ENCODE results near the gene OPA3.

The OPA3 gene

DNA sequence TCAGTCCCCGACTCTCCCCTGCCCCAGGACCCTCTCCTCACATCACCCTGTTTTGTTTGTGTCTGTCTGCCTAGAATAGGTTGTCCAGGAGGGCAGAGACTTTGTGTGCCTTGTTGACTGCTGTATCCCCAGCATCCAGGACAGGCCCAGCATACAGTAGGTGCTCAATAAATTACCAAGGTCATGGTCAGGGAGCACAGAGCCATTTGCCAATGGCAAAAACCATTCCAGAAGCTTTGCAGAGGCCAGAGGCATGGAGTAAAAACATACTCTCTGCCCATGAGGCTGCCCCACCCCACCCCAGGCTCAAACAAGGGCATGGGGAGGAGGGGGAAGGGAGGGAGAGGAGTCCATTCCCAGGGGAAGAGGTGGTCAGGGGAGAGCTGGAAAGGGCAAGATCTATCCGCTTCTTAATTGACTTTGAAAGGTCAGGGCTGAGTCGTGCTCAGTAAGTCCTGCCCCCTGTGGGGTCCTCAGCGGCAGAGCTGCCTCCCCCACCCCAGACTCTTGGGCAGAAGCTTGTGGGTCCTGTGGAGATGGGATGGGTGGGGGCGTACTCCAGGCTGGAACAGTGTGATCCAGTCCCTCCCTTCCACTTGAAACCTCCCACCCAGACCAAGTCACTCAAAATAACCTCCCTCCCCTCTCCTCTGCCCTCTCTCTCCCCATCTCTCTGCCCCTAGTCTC lies 13.0 kb upstream of the OPA3 start:
- DNase-seq = no peak

DNA sequence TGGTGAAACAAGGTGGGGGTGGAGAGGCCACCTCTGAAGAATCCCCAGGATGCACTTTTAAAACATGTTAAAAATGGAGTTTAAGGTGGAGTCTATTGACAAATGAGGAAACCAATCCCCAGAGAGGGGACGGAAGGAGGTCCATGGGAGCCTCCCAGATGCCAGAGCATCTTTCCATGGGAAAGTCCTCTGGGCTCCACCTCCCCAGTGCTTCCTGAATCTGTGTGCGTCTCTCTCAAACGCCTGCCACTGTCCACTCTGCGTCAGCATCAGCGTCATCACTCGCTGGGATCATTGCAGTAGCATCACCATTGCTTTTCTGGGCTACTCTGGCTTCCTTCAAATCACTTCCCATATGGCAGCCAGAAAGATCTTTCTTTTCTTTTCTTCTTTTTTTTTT lies 11.2 kb upstream of the OPA3 start:
- DNase-seq = no peak

GRCh38 chr19:45593520-45593919 lies 8.9 kb upstream of the OPA3 start:
- DNase-seq = no peak

GRCh38 chr19:45592366-45592765 lies 7.8 kb upstream of the OPA3 start:
- DNase-seq = no peak

GRCh38 chr19:45591638-45592005 lies 7.0 kb upstream of the OPA3 start:
- DNase-seq = no peak

DNA sequence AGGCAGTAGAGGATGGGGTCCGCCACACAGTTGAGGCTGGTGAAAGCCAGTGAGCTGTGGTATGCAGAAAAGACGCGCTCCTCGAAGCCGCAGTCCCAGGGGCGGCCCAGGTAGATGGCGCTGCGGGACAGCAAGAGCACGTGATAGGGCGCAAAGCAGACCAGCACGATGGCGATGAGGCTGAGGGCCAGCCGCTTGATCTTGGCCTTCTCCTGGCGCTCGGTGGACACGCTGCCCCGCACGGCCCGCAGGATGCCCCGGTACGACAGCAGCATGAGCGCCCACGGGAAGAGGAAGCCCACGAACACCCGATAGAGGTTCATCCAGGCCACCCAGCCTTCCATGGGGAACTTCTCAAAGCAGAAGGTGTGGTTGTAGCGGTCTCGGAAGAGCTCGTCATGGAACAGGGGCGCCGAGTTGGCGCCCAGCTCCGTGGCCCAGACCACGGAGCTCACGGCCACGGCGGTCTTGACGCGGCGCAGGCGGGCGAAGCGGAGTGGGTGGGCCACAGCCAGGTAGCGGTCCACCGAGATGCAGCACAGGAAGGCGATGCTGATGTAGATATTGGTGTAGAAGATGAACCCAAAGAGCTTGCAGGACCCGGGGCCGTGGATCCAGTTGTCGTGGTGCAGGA lies 6.5 kb upstream of the OPA3 start:
- DNase-seq = peak in 1 of 2 experiments; percentile 21

DNA sequence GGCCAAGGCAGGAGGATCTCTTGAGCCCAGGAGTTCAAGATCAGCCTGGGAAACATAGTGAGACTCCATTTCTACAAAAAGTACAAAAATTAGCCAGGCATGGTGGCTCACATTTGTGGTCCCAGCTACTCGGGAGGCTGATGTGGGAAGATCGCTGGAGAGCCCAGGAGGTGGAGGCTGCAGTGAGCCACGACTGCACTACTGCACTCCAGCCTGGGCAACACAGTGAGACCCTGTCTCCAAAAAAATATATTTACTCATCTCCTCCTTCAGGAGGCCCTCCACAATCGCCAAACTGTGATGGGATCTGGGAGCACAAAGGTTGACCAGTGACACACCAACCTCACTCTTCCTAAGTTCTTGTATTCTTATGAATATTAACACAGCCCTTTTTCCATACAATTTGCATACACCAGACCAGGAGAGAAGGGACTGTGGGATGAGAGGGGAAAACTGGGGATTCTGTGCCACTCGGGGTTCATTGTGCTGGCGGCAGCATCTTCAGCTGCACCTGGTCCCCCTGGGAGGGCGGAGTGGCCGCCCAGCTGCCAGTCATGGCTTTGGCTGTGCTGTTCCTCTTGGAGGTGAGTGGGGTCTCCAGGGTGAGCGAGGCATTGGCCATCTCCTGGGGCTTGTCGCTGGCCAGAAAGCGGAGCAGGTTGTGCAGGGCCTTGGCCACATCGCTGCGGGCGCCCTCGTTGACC lies 5.8 kb upstream of the OPA3 start:
- DNase-seq = no peak

GRCh38 chr19:45589768-45590167 lies 5.2 kb upstream of the OPA3 start:
- DNase-seq = no peak

- DNase-seq = no peak
These were observed 3.3 kb upstream of the OPA3 start for GRCh38 chr19:45587873-45588272.

GRCh38 chr19:45585158-45585577 lies 566 bp upstream of the OPA3 start:
- DNase-seq = no peak

GRCh38 chr19:45581576-45581975 lies 3.0 kb downstream of the OPA3 start:
- DNase-seq = no peak

DNA sequence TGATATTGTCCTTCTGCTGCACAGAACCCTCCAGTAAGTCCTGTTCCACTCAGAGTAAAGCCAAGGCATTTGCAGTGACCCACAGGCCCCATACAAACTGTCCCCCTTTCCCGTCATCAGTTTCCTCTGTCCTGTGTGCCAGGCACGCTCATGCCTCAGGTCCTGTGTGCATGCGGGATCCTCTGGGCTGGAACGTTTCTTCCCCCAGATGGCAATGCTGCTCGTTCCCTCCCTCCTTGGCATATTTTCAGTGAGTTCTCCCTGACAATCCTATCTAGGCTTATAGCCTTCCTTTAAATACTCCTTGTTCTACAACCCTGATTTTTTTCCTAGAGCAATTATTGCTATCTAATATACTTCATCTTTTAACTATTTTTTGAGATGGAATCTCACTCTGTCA lies 5.7 kb downstream of the OPA3 start:
- DNase-seq = peak in 1 of 2 experiments; percentile 47

DNA sequence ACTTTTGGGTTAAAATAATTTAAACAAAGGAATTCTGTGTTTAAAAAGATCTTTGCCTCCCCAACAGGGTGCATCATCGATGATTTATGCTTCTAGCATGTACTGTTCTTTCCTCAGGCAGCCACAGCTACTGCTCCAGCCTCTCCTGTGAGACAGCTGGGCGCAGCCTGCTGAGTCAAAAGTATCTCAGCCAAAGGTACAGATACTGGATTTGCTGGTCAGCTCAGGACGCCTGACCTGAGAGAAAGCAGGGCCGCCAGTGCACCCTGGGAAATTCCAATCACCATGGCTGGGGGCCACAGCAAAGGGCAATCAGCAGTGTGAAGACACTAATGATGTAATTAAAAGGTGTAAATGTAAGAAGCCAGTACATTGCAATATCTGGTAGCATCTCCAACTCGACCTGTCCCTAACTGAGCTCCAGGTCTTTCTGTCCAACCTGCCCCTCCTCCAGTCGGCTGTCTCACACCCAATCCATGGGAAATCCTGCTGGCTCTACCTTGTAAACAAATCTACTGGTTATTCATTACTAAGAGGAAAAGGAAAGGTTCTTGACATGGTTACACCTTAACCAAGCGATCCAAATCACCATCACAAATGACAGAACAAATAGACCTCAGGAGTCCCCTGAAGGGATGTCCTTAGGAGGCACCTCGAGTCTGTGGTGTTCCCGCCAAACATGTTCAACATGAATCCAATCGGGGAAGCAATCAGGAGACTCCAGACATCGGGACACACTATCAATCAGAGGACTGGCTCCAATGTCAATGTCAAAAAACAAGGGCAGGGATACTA lies 7.3 kb downstream of the OPA3 start:
- DNase-seq = no peak

DNA sequence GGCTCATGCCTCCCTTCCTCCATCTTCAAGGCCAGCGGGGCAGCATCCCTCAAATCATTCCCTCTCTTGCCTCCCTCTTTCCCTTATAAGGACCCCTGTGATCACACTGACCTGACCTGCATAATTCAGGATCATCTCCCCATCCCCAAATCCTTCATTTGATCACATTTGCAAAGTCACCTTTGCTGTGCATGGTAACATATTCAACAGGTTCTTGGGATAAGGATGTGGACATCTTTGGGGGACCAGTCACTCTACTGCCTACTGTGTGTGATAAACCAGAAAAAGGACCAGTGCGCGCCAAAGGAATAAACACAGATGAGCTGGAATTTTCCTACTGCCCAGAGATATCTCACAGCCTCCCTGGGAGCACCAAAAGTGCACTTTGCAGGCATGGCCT lies 7.9 kb downstream of the OPA3 start:
- DNase-seq = no peak

- no peak for DNase-seq
These were observed 9.4 kb downstream of the OPA3 start for GRCh38 chr19:45575216-45575615.

DNA sequence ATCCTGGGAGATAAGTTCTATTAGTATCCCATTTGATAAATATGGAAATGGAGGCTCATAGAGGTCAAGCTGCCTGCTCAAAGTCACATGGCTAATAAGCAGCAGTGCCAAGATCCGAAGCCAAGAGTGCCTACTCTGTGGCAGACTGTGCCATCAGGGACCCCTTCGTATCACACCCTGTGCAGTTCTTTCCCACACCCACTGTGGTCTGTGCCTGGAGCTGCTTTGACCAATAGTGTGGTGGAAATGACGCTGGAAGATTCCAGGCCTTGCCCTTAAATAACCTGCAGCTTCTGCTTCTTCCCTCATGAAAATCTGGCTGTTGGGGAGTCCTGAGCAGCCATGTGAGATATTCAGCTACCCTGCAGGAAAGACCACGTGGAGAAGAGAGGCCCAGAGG lies 10.1 kb downstream of the OPA3 start:
- no peak for DNase-seq

- no peak for DNase-seq
These were observed 13.0 kb downstream of the OPA3 start for GRCh38 chr19:45571457-45572220.

- DNase-seq = peak in 1 of 2 experiments; percentile 22
These were observed 14.8 kb downstream of the OPA3 start for GRCh38 chr19:45569619-45570421.

DNA sequence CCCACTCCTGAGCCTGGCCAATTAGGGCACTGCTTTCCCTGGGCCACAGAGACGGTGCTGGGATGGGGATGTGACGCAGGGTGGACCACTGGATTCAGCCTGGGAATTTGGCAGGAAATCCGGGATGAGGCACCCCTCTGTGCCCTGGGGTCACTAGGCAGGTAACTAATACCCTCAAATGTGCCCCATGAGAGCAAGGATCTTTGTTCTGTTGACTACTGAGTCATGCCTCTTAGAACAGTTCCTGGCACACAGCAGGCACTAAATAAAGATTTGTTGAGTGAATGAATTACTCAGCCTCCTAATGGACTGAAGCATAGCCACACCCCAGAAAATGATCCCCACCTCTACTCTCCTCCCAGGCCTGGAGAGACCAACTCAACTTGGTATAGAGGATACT lies 15.9 kb downstream of the OPA3 start:
- no peak for DNase-seq

DNA sequence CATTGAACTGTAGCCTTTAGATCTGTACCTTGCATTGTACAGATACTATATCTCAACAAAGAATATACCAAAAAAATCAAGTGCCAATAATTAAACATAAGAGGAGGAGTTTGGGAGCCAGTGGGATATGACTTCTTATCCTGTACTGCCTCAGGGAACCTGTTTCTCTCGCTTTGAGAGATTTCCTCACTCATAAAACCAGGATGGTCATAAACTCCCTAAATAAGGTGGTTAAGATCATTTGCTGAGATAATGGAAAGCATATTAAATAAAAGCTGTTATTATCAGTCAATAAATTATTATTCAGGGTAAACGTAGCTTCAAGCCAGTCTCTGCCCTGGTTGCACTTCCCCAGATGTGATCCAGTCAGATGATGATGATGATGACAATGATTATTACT lies 17.0 kb downstream of the OPA3 start:
- no peak for DNase-seq

DNA sequence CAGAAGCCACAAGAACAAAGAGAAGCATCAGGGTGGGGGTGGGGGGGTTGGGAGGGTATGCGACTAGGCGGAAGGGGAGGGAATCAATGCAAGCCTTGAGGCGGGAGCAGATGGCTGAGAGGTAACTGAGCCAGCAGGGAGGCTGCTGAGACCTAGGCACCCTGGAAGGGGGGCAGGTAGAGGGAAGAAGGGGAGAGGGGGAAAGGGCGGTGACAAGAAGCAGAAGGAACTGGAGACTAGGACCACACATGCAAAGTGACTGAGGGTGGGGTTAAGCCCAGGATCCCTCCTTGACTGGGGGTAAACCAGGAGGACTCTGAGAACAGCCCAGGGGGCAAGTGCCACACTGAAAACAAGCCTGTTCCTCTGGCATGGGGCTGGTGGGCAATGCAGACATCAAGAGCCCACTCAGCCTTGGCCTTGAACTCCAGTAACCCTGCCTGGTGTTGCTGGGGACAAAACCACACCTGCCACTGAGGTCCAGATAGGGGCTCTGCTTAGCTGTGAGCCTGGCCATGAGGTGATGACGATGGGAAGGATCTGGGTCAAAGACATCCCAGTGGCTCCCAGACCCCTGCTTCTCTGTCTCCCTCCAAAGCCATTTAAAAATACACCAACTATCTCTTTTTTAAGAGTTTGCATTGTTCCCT lies 20.3 kb downstream of the OPA3 start:
- DNase-seq = no peak
